Body of pancreas (tissue), 4 donors: ENCODE results near the gene PTPRT. TPM values are rescaled to one million over a fixed set of nuclear protein-coding genes. Genes with fewer than 3 reads are reported as not detected.

ENCODE experiments used
- ATAC-seq: fragments of 150-250 bp; one replicate; pipeline ENCODE4 v1.9.1; 2016
- DNase-seq, 4 donors: peaks; one replicate each; pipeline ENCODE4 v3.0.0-alpha.2; 2019
- H3K27ac ChIP-seq, 4 donors: fragments of 200-600 bp; sonication (generic); 1 replicate in 3 of 4; 2 replicates in 1 of 4; pipeline versions ENCODE4 v1.5.1 to v1.6.1; 2016 to 2019; ENCODE audit warnings: mild to moderate bottlenecking in 1 of 4, mixed read lengths in 1 of 4, moderate library complexity in 1 of 4
- H3K27me3 ChIP-seq, 2 donors: fragments of 200-600 bp; sonication (generic); one replicate each; pipeline ENCODE4 v1.6.0; 2016; ENCODE audit warnings: mild to moderate bottlenecking in 1 of 2
- H3K36me3 ChIP-seq, 2 donors: fragments of 200-600 bp; sonication (generic); replicated peaks in 1 of 2; 2 replicates each; pipeline ENCODE4 v1.5.1; 2016; ENCODE audit warnings: low read depth in 2 of 2; ENCODE audit not compliant: insufficient read depth in 1 of 2
- H3K4me1 ChIP-seq: fragments of 200-600 bp; sonication (generic); one replicate; pipeline ENCODE4 v1.6.0; 2016
- H3K4me3 ChIP-seq, 2 donors: fragments of 200-600 bp; sonication (generic); 1 replicate in 1 of 2; 2 replicates in 1 of 2; pipeline ENCODE4 v1.5.1; 2016 to 2019
- H3K9me3 ChIP-seq, 3 donors: fragments of 200-600 bp; sonication (generic); 1 replicate in 2 of 3; 2 replicates in 1 of 3; pipeline ENCODE4 v1.5.1; 2016
- POLR2A ChIP-seq, 3 donors: fragments of 450-650 bp; IDR thresholded peaks; one replicate each; pipeline ENCODE4 v1.6.1; 2016; ENCODE audit warnings: antibody characterized with exemption in 3 of 3, mild to moderate bottlenecking in 2 of 3
- WGBS, 2 donors: methylation state at CpG; one replicate each; pipeline ENCODE4 v1.1.5; 2017; 5-methylcytosine and 5-hydroxymethylcytosine counted together
- intact Hi-C: fragments of 100-400 bp; cut with DNase I; formaldehyde crosslinking; loops from one replicate; pipeline ENCODE4 v1.15.1; 2023
- total RNA-seq, 2 donors: library from RNA; depleted of rRNA; stranded (reverse); fragments of >200 nt; gene quantifications; one replicate each; pipeline ENCODE4 v1.1.0, GENCODE V29; 2016
- TF ChIP-seq, protein P1 (sequence below), 7 experiments: fragments of 450-650 bp in 4 of 7; fragments of 200-600 bp in 3 of 7; sonication (generic) in 3 of 7; IDR thresholded peaks; one replicate each; pipeline ENCODE4 v1.5.1; 2016 to 2019; ENCODE audit warnings: antibody characterized with exemption in 7 of 7

The PTPRT gene
- total RNA-seq, 2 donors from 2014 or later = 0.33 to 1.0 TPM

DNA sequence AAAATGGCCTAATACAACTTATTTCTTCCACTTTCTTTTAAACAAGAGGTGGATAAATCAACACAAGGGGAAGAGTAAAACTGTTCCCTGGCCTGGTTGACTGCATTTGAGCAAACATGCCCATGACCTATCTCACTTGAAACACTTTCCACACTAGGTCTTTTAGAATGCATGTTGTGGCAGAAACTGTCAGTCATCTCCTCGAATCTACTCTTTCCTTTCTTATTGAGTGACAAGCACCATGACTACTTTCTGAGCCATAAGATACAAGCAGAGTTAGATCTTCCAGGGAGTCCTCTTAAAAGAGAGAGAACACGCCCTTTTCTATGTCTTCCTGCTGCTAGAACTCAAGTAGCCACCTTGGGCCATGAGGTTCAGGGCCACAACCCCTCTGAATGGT, 66.5 kb downstream of the PTPRT start:
- Histone ChIP-seq H3K36me3 (no peaks in the 10 kb centered on the region), H3K4me1 (no peaks in the 10 kb centered on the region), H3K9me3 (no peaks in the 10 kb centered on the region), H3K27me3 (no peaks in the 10 kb centered on the region), H3K4me3 (no peak overlapping the region), H3K27ac (no peak overlapping the region)
- TF ChIP-seq, protein P1, sequence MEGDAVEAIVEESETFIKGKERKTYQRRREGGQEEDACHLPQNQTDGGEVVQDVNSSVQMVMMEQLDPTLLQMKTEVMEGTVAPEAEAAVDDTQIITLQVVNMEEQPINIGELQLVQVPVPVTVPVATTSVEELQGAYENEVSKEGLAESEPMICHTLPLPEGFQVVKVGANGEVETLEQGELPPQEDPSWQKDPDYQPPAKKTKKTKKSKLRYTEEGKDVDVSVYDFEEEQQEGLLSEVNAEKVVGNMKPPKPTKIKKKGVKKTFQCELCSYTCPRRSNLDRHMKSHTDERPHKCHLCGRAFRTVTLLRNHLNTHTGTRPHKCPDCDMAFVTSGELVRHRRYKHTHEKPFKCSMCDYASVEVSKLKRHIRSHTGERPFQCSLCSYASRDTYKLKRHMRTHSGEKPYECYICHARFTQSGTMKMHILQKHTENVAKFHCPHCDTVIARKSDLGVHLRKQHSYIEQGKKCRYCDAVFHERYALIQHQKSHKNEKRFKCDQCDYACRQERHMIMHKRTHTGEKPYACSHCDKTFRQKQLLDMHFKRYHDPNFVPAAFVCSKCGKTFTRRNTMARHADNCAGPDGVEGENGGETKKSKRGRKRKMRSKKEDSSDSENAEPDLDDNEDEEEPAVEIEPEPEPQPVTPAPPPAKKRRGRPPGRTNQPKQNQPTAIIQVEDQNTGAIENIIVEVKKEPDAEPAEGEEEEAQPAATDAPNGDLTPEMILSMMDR (IDR thresholded peaks at IDR 0.05) = no peak
- no peak for TF ChIP-seq POLR2A (IDR thresholded peaks at IDR 0.05)
- 64 to 68% methylated on average over 2 of the region's 2 CpGs for WGBS, 2 donors
- ATAC-seq (no peak), DNase-seq (no peak)
- intact Hi-C loops = no loop called here

DNA sequence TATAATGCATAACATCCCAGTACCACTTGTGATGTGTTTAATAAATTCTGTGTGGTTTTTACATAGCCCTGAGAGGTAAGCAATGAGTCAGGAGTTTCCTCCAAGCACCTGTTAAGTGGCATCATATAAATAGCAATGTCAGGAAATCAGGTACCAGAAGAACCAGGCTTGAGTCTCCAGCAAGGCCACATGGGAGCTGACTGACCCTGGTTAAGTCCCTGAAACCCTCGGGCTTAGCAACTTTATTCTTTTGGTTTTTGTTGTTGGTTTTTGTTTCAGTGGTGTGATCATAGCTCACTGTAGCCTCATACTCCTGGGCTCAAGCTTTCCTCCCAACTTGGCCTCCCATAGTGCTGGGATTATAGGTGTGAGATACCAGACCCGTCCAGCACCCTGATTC, 70.0 kb downstream of the PTPRT start:
- TF ChIP-seq POLR2A (IDR thresholded peaks at IDR 0.05) = no peak
- TF ChIP-seq, protein P1 (IDR thresholded peaks at IDR 0.05) = no peak
- DNase-seq = no peak
- Histone ChIP-seq H3K9me3 (no peaks in the 10 kb centered on the region), H3K4me3 (no peak overlapping the region), H3K36me3 (no peaks in the 10 kb centered on the region), H3K4me1 (no peaks in the 10 kb centered on the region), H3K27ac (no peak overlapping the region), H3K27me3 (no peaks in the 10 kb centered on the region)
- intact Hi-C loops = no loop called here
- 61 to 63% methylated on average over 2 of the region's 2 CpGs for WGBS, 2 donors
- ATAC-seq = no peak

DNA sequence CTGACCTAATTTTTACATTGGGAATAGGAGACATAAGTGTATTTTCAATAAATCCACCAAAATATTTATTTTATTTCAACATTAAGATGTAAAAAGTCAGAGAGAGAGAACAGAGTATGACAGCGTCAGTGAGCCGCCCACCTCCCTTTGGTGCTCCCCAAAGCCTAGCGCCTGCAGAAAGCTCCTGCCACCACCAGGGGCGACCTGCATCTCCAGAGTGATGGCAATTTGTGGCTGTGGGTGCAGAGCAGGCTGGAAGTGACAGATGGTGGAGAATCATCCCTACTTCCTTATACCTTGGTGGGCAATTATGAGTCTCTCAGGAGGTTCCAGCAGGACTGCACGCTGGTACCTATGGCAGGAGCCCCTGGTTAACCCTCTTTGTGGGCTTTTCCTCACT, 87.3 kb downstream of the PTPRT start:
- Histone ChIP-seq H3K4me3 (no peak overlapping the region), H3K36me3 (no peaks in the 10 kb centered on the region), H3K27me3 (no peaks in the 10 kb centered on the region), H3K27ac (no peak overlapping the region), H3K9me3 (no peaks in the 10 kb centered on the region), H3K4me1 (no peaks in the 10 kb centered on the region)
- ATAC-seq = no peak
- intact Hi-C loops = no loop called here
- DNase-seq = no peak
- TF ChIP-seq, protein P1 (IDR thresholded peaks at IDR 0.05) = no peak
- no peak for TF ChIP-seq POLR2A (IDR thresholded peaks at IDR 0.05)
- WGBS, 2 donors = 54 to 55% methylated on average over 5 of the region's 5 CpGs

GRCh38 chr20:43096931-43097260, 92.8 kb downstream of the PTPRT start:
- no peak for TF ChIP-seq POLR2A (IDR thresholded peaks at IDR 0.05)
- TF ChIP-seq, protein P1 (IDR thresholded peaks at IDR 0.05) = no peak
- no peaks in the 10 kb centered on the region for H3K4me1 ChIP-seq
- DNase-seq = no peak
- no peak for ATAC-seq
- H3K27me3 ChIP-seq = no peaks in the 10 kb centered on the region
- intact Hi-C loops = no loop called here
- H3K9me3 ChIP-seq = no peaks in the 10 kb centered on the region
- 73 to 79% methylated on average over 5 of the region's 5 CpGs for WGBS, 2 donors
- no peak overlapping the region for H3K4me3 ChIP-seq
- no peak overlapping the region for H3K27ac ChIP-seq
- H3K36me3 ChIP-seq = no peaks in the 10 kb centered on the region

DNA sequence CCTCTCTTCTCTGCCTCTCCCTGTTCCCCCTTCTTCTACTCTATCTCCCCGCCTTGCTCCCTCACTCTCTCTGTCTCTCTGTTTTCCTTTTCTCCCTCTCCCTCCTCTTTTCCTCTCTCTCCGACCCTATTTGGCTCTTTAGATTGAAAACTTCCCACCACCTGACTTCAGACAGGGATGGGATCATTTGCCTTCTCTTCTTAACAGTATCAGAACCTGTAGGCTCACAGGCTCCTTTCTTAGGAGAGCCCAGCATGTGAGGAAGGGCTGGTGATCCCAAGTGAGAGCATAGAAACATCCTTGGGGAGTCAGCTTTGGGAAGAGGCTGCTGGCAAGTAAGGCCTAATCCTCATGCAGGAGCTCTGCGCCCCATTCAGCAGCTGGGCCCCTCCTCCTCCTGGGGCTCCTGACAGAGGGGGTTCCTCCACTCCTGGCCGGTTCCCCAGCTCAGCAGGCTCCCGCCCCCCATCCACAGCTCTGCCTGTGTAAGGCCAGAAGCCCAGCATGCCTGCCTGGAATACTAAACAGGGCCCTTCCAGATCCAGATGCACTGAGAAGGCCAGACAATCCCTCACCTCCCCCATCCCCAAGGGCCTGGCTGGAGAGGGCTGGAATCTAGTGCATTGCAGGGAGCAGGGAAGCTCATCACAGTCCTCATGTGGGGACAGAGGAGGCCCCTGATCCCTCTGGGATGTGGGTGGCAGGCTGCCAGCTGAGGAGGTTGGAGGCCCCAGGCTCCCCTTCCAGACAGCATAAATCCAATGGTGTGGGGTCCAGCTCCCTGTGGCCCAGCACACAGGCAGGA, 93.4 kb downstream of the PTPRT start:
- 49 to 66% methylated on average over 2 to 5 of the region's 5 CpGs for WGBS, 2 donors
- H3K27me3 ChIP-seq = no peaks in the 10 kb centered on the region
- H3K27ac ChIP-seq = no peak overlapping the region
- ATAC-seq = no peak
- H3K9me3 ChIP-seq = no peaks in the 10 kb centered on the region
- H3K4me3 ChIP-seq = no peak overlapping the region
- no peaks in the 10 kb centered on the region for H3K4me1 ChIP-seq
- no peak for DNase-seq
- H3K36me3 ChIP-seq = no peaks in the 10 kb centered on the region
- intact Hi-C loops = no loop called here
- TF ChIP-seq, protein P1 (IDR thresholded peaks at IDR 0.05) = no peak
- TF ChIP-seq POLR2A (IDR thresholded peaks at IDR 0.05) = no peak
